ENCODE data around the gene CDH4. TPM values are rescaled to one million over a fixed set of nuclear protein-coding genes. Genes with fewer than 3 reads are reported as not detected.

The CDH4 gene
- total and polyA plus RNA-seq, 2 of the 4 experiments (the other 2 are of a cell fraction): 1.6 to 3.5 TPM

GRCh38 chr20:61891916-61892649 is 640.0 kb downstream of the CDH4 start:
- Histone ChIP-seq H3K56ac (ENCODE audit: extremely low read depth, insufficient read depth, low read length) (no peak overlapping the region), H3K18ac (ENCODE audit: low read depth, low read length) (no peak overlapping the region), H3K9ac (ENCODE audit: low read depth, low read length) (no peak overlapping the region), H2AK5ac (ENCODE audit: low read depth, low read length) (no peak overlapping the region), H3K9me3 (ENCODE audit: control insufficient read depth, insufficient read depth, low read length) (peaks cover 2% of the 10 kb centered on the region), H2BK5ac (ENCODE audit: low read depth, low read length, poor library complexity, severe bottlenecking) (no peak overlapping the region), H3K4me3 (ENCODE audit: insufficient read depth, low read depth, low read length) (no peak overlapping the region), H4K20me1 (ENCODE audit: insufficient read depth, low read length) (no peaks in the 10 kb centered on the region), H3K27ac (ENCODE audit: insufficient read depth, low read length) (no peak overlapping the region), H2BK20ac (ENCODE audit: low read depth, low read length) (no peak overlapping the region), H3K79me1 (ENCODE audit: low read depth in 1 of 2, low read length in 2 of 2) (no peaks in the 10 kb centered on the region), H2BK15ac (ENCODE audit: low read depth, low read length) (no peak overlapping the region), H4K5ac (ENCODE audit: low read depth, low read length) (no peak overlapping the region), H3K4me1 (ENCODE audit: control insufficient read depth, insufficient read depth, low read length) (no peaks in the 10 kb centered on the region), H4K91ac (ENCODE audit: insufficient read depth, low read depth, low read length) (no peak overlapping the region), H3K14ac (replicated peaks; ENCODE audit: low read depth, low read length) (no peak overlapping the region), H2AFZ (replicated peaks; ENCODE audit: low read length, poor library complexity) (no peak overlapping the region), H3K4ac (ENCODE audit: low read depth, low read length) (no peak overlapping the region), H3K23ac (ENCODE audit: low read depth, low read length) (no peak overlapping the region), H2BK120ac (ENCODE audit: low read depth, low read length) (no peak overlapping the region), H4K8ac (ENCODE audit: low read depth in 2 of 2, low read length in 2 of 2) (no peak overlapping the region), H3K36me3 (ENCODE audit: control insufficient read depth, insufficient read depth, low read length) (no peaks in the 10 kb centered on the region), H3K9me1 (ENCODE audit: insufficient read depth, low read length) (no peaks in the 10 kb centered on the region), H2AK9ac (replicated peaks; ENCODE audit: low read depth, low read length, poor library complexity) (no peak overlapping the region), H3K27me3 (ENCODE audit: control insufficient read depth, insufficient read depth, low read length) (no peaks in the 10 kb centered on the region), H3K4me2 (ENCODE audit: low read depth, low read length) (no peak overlapping the region)
- POLR2A ChIA-PET (ENCODE audit: unreplicated experiment): no interaction called here
- in situ Hi-C loops (cut with MboI; ENCODE audit: low sequenced_read_pairs): loop anchor here (10.0 to 25.0 kb wide), 3 partner anchors 630 to 1830 kb away; partner anchors contain the start of gene CDH4
- TF ChIP-seq POLR2A (IDR thresholded peaks at IDR 0.05; ENCODE audit: low read depth, low read length) (no peak), RCOR1 (IDR thresholded peaks at IDR 0.05; ENCODE audit: insufficient replicate concordance, low read length) (no peak)
- CTCF ChIA-PET: no interaction called here
- 48% methylated on average over 3 of the region's 6 CpGs; no CpG with 5 or more reads in 1 of the 2 experiments for WGBS, 2 experiments (ENCODE audit: extremely low coverage in 2 of 2, insufficient read length in 1 of 2)
- BruUV-seq (replicated peaks): no TSS peak
- dilution Hi-C loops (cut with HindIII; ENCODE audit: low sequenced_read_pairs, unreplicated experiment): no loop called here
- intact Hi-C loops (cut with micrococcal nuclease): no loop called here
- DNase-seq: no peak
- no peak for ATAC-seq (ENCODE audit: low read depth)

All from IMR-90 (cell line).